Vagina (tissue), 2 donors: ENCODE results near the gene LRRFIP2. TPM values are rescaled to one million over a fixed set of nuclear protein-coding genes. Genes with fewer than 3 reads are reported as not detected.

Experiments used
- DNase-seq, 2 donors: peaks; one replicate each; pipeline ENCODE4 v3.0.0-alpha.2; 2017; ENCODE audit errors: extremely low spot score in 2 of 2
- H3K27ac ChIP-seq: fragments of 200-600 bp; sonication (generic); one replicate; pipeline ENCODE4 v1.5.1; 2019
- H3K27me3 ChIP-seq: fragments of 200-600 bp; sonication (generic); one replicate; pipeline ENCODE4 v1.5.1; 2019
- H3K36me3 ChIP-seq, 2 donors: fragments of 200-600 bp; sonication (generic); one replicate each; pipeline ENCODE4 v1.5.1; 2017 to 2019
- H3K4me1 ChIP-seq: fragments of 200-600 bp; sonication (generic); one replicate; pipeline ENCODE4 v1.5.1; 2019
- H3K4me3 ChIP-seq, 2 donors: fragments of 200-600 bp; sonication (generic); 1 replicate in 1 of 2; 2 replicates in 1 of 2; pipeline ENCODE4 v1.5.1; 2016 to 2019
- H3K9me3 ChIP-seq: fragments of 200-600 bp; sonication (generic); one replicate; pipeline ENCODE4 v1.5.1; 2019
- POLR2A ChIP-seq, 2 donors: fragments of 450-650 bp; IDR thresholded peaks; one replicate each; pipeline ENCODE4 v1.6.1; 2017; ENCODE audit warnings: antibody characterized with exemption in 2 of 2, mild to moderate bottlenecking in 2 of 2, moderate library complexity in 2 of 2
- POLR2AphosphoS5 ChIP-seq, 2 donors: sonication (generic); formaldehyde crosslinking; IDR thresholded peaks; one replicate each; pipeline ENCODE4 v1.9.0; 2017; ENCODE audit warnings: antibody characterized with exemption in 2 of 2, mild to moderate bottlenecking in 2 of 2, low read depth in 1 of 2; ENCODE audit not compliant: insufficient read depth in 1 of 2
- intact Hi-C: fragments of 100-400 bp; cut with DNase I; formaldehyde crosslinking; loops from one replicate; pipeline ENCODE4 v1.15.1; 2023
- total RNA-seq: library from RNA; depleted of rRNA; stranded (reverse); fragments of >200 nt; gene quantifications from one replicate; pipeline ENCODE4 v1.2.3, GENCODE V29; 2016
- TF ChIP-seq, protein P1 (sequence below), 3 experiments: fragments of 450-650 bp in 2 of 3; fragments of 200-600 bp in 1 of 3; sonication (generic) in 1 of 3; IDR thresholded peaks; one replicate each; pipeline ENCODE4 v1.5.1; 2017 to 2019; ENCODE audit warnings: antibody characterized with exemption in 3 of 3, mild to moderate bottlenecking in 2 of 3, moderate library complexity in 2 of 3

LRRFIP2 gene
- total RNA-seq, 1 donor from 2014 or later, result 74.2 TPM

GRCh38 chr3:37198996-37199395 is 24.6 kb upstream of the LRRFIP2 start:
- no peaks in the 10 kb centered on the region for H3K4me1 ChIP-seq
- DNase-seq, result no peak
- no peaks in the 10 kb centered on the region for H3K27me3 ChIP-seq
- TF ChIP-seq POLR2AphosphoS5 (IDR thresholded peaks at IDR 0.05; ENCODE audit: insufficient read depth in 1 of 2, low read depth in 1 of 2) (no peak), POLR2A (IDR thresholded peaks at IDR 0.05) (no peak)
- TF ChIP-seq, protein P1, sequence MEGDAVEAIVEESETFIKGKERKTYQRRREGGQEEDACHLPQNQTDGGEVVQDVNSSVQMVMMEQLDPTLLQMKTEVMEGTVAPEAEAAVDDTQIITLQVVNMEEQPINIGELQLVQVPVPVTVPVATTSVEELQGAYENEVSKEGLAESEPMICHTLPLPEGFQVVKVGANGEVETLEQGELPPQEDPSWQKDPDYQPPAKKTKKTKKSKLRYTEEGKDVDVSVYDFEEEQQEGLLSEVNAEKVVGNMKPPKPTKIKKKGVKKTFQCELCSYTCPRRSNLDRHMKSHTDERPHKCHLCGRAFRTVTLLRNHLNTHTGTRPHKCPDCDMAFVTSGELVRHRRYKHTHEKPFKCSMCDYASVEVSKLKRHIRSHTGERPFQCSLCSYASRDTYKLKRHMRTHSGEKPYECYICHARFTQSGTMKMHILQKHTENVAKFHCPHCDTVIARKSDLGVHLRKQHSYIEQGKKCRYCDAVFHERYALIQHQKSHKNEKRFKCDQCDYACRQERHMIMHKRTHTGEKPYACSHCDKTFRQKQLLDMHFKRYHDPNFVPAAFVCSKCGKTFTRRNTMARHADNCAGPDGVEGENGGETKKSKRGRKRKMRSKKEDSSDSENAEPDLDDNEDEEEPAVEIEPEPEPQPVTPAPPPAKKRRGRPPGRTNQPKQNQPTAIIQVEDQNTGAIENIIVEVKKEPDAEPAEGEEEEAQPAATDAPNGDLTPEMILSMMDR (IDR thresholded peaks at IDR 0.05), result no peak
- H3K36me3 ChIP-seq, result no peaks in the 10 kb centered on the region
- H3K27ac ChIP-seq, result peak overlapping the region; percentile 2
- no peak overlapping the region for H3K4me3 ChIP-seq
- H3K9me3 ChIP-seq, result no peaks in the 10 kb centered on the region
- intact Hi-C loops, result no loop called here

GRCh38 chr3:37198547-37198946 is 24.2 kb upstream of the LRRFIP2 start:
- DNase-seq, result no peak
- Histone ChIP-seq H3K4me1 (no peaks in the 10 kb centered on the region), H3K9me3 (no peaks in the 10 kb centered on the region), H3K4me3 (no peak overlapping the region), H3K27ac (peak overlapping the region; percentile 2), H3K36me3 (no peaks in the 10 kb centered on the region), H3K27me3 (no peaks in the 10 kb centered on the region)
- intact Hi-C loops, result no loop called here
- TF ChIP-seq POLR2A (IDR thresholded peaks at IDR 0.05), result no peak

DNA sequence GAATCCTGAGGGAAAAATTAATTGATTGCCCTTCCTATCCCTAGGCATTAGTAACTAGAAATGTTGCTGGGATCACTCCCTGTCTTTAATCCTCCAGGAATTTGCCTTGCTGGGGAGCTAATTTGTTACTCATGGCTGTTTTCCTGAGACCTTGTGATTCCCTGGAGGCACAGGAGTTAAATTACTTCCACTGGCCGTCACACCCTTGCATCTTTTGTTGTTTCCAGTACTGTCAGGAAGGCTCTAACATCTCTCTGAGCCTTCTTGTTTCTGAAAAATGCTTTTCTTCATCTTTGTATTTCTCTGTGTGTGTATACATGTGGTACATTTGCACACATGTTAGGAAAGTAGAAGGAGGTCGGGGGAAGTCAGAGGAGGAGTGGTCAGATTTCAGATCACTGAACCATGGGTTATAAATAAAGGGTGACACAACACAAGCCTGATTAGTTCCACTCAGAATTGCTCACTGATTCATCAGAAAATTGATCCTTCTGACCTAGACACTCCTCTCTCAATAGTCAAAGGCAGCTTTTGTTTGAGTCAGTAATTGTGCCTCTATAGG is 23.5 kb upstream of the LRRFIP2 start:
- H3K27ac ChIP-seq, result no peak overlapping the region
- no peak overlapping the region for H3K4me3 ChIP-seq
- no peak for DNase-seq
- H3K36me3 ChIP-seq, result no peaks in the 10 kb centered on the region
- no peaks in the 10 kb centered on the region for H3K4me1 ChIP-seq
- H3K9me3 ChIP-seq, result no peaks in the 10 kb centered on the region
- TF ChIP-seq POLR2AphosphoS5 (IDR thresholded peaks at IDR 0.05; ENCODE audit: insufficient read depth in 1 of 2, low read depth in 1 of 2) (no peak), POLR2A (IDR thresholded peaks at IDR 0.05) (no peak)
- TF ChIP-seq, protein P1 (IDR thresholded peaks at IDR 0.05), result no peak
- intact Hi-C loops, result no loop called here
- no peaks in the 10 kb centered on the region for H3K27me3 ChIP-seq

- no peaks in the 10 kb centered on the region for H3K9me3 ChIP-seq
- intact Hi-C loops, result no loop called here
- no peak overlapping the region for H3K4me3 ChIP-seq
- no peak overlapping the region for H3K27ac ChIP-seq
- no peak for DNase-seq
- H3K4me1 ChIP-seq, result no peaks in the 10 kb centered on the region
- no peak for TF ChIP-seq POLR2A (IDR thresholded peaks at IDR 0.05)
- TF ChIP-seq POLR2AphosphoS5 (IDR thresholded peaks at IDR 0.05; ENCODE audit: insufficient read depth in 1 of 2, low read depth in 1 of 2), result no peak
- TF ChIP-seq, protein P1 (IDR thresholded peaks at IDR 0.05), result no peak
- no peaks in the 10 kb centered on the region for H3K27me3 ChIP-seq
- H3K36me3 ChIP-seq, result no peaks in the 10 kb centered on the region
Observed at GRCh38 chr3:37194533-37194932, 20.2 kb upstream of the LRRFIP2 start.

- Histone ChIP-seq H3K9me3 (no peaks in the 10 kb centered on the region), H3K27ac (no peak overlapping the region), H3K4me1 (peaks cover under 1% of the 10 kb centered on the region), H3K36me3 (no peaks in the 10 kb centered on the region), H3K27me3 (no peaks in the 10 kb centered on the region), H3K4me3 (no peak overlapping the region)
- intact Hi-C loops, result no loop called here
- no peak for DNase-seq
- TF ChIP-seq POLR2A (IDR thresholded peaks at IDR 0.05), result no peak
Observed at GRCh38 chr3:37190667-37191066, 16.3 kb upstream of the LRRFIP2 start.

- intact Hi-C loops, result no loop called here
- Histone ChIP-seq H3K9me3 (no peaks in the 10 kb centered on the region), H3K27me3 (no peaks in the 10 kb centered on the region), H3K27ac (no peak overlapping the region), H3K4me1 (peaks cover 14% of the 10 kb centered on the region), H3K4me3 (no peak overlapping the region), H3K36me3 (no peaks in the 10 kb centered on the region)
- peak in 1 of 2 donors; percentile 20 for DNase-seq
- TF ChIP-seq POLR2A (IDR thresholded peaks at IDR 0.05) (no peak), POLR2AphosphoS5 (IDR thresholded peaks at IDR 0.05; ENCODE audit: insufficient read depth in 1 of 2, low read depth in 1 of 2) (no peak)
- TF ChIP-seq, protein P1 (IDR thresholded peaks at IDR 0.05), result no peak
Observed at GRCh38 chr3:37189109-37189508, 14.7 kb upstream of the LRRFIP2 start.
